Tibial nerve (tissue), 4 donors: ENCODE results near the gene GALE. TPM values are rescaled to one million over a fixed set of nuclear protein-coding genes. Genes with fewer than 3 reads are reported as not detected.

Experiments
- DNase-seq, 2 donors: peaks; one replicate each; pipeline ENCODE4 v3.0.0-alpha.2; 2019; ENCODE audit warnings: low spot score in 2 of 2
- H3K27ac ChIP-seq, 4 donors: fragments of 200-600 bp; sonication (generic) in 3 of 4; one replicate each; pipeline ENCODE4 v1.5.1; 2017 to 2019; ENCODE audit warnings: mild to moderate bottlenecking in 1 of 4
- H3K27me3 ChIP-seq, 2 donors: fragments of 200-600 bp; sonication (generic) in 1 of 2; one replicate each; pipeline versions ENCODE4 v1.5.1 to v1.6.0; 2017 to 2019
- H3K36me3 ChIP-seq, 3 donors: fragments of 200-600 bp; sonication (generic); one replicate each; pipeline ENCODE4 v1.5.1; 2018 to 2019
- H3K4me1 ChIP-seq, 4 donors: fragments of 200-600 bp; sonication (generic) in 3 of 4; one replicate each; pipeline ENCODE4 v1.5.1; 2017 to 2019
- H3K4me3 ChIP-seq, 4 donors: fragments of 200-600 bp; sonication (generic) in 3 of 4; one replicate each; pipeline ENCODE4 v1.5.1; 2017 to 2019; ENCODE audit warnings: mild to moderate bottlenecking in 1 of 4, moderate library complexity in 1 of 4
- H3K9me3 ChIP-seq, 4 donors: fragments of 200-600 bp; sonication (generic) in 3 of 4; one replicate each; pipeline ENCODE4 v1.5.1; 2017 to 2019
- CTCF ChIP-seq, 5 experiments: fragments of 200-600 bp in 3 of 5; fragments of 450-650 bp in 2 of 5; sonication (generic) in 3 of 5; IDR thresholded peaks; one replicate each; pipeline ENCODE4 v1.5.1; 2016 to 2019; ENCODE audit warnings: antibody characterized with exemption in 5 of 5, mild to moderate bottlenecking in 3 of 5, moderate library complexity in 2 of 5
- EP300 ChIP-seq, 2 donors: sonication (generic); formaldehyde crosslinking; IDR thresholded peaks; one replicate each; pipeline ENCODE4 v1.6.1; 2017; ENCODE audit warnings: antibody characterized with exemption in 2 of 2, mild to moderate bottlenecking in 1 of 2
- POLR2A ChIP-seq, 2 donors: fragments of 450-650 bp; IDR thresholded peaks; one replicate each; pipeline ENCODE4 v1.6.1; 2017; ENCODE audit warnings: antibody characterized with exemption in 2 of 2, mild to moderate bottlenecking in 2 of 2, moderate library complexity in 2 of 2
- WGBS, 2 donors: methylation state at CpG; one replicate each; pipeline ENCODE4 v1.1.5; 2018; 5-methylcytosine and 5-hydroxymethylcytosine counted together
- total RNA-seq, 4 donors: library from RNA; depleted of rRNA; stranded (reverse); fragments of >200 nt; gene quantifications; one replicate each; pipeline ENCODE4 v1.1.0, GENCODE V29; 2016

Gene GALE
- total RNA-seq, 4 donors from 2014 or later: 12.6 to 21.6 (median 15.8) TPM

GRCh38 chr1:23825762-23826522 lies 25.4 kb upstream of the GALE start:
- 64 to 66% methylated on average over 24 of the region's 24 CpGs for WGBS, 2 donors
- DNase-seq: no peak
- peaks cover 0 to 11% (median 6%) of the 10 kb centered on the region in 4 donors for H3K4me1 ChIP-seq
- no peaks in the 10 kb centered on the region for H3K36me3 ChIP-seq
- H3K27me3 ChIP-seq: no peaks in the 10 kb centered on the region
- TF ChIP-seq EP300 (IDR thresholded peaks at IDR 0.05) (no peak), POLR2A (IDR thresholded peaks at IDR 0.05) (no peak), CTCF (IDR thresholded peaks at IDR 0.05) (no peak)
- H3K9me3 ChIP-seq: no peaks in the 10 kb centered on the region
- H3K4me3 ChIP-seq: peak overlapping the region; percentile 92 to 99 (median 96)
- H3K27ac ChIP-seq: peak overlapping the region; percentile 93 to 99 (median 96)

DNA sequence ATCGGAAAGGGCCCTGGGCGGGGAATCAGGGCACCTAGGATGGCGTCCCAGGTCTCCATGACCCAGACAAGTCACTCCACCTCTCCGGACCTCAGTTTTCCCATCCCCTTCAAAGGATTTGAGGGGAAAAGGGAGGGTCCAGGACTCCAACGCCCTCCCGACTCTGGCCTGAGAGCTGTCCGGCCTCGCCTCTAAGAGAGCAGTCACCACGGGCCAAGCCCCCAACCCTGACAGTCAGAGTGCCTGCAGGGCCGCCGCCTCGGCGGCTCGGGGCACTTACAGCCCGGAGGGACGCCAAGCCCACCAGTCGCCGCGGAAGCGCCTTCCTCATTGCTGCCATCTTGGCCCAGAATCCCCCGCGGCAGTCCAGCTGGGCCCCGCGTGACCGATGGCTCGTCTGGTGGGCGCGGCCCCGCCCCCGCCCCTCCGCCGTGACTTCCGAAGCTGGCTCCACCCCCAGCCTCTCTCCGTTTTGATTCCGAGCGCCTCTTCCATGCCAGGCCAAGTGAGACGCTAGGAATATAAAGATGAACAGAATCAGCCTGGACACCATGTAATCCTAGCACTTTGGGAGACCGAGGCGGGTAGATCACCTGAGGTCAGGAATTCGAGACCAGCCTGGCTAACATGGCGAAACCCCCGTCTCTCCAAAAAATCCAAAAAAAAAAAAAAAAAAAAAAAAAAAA lies 24.7 kb upstream of the GALE start, which contains the start of gene HMGCL:
Gene HMGCL, minus strand, starts transcription at position 354 of the 686 bp plus-strand sequence. Its CDS starts 14 bp downstream, at position 340.
- TF ChIP-seq POLR2A (IDR thresholded peaks at IDR 0.05): peak; percentile 76 to 85
- peak; percentile 87 to 97 for TF ChIP-seq EP300 (IDR thresholded peaks at IDR 0.05)
- TF ChIP-seq CTCF (IDR thresholded peaks at IDR 0.05): peak in 1 of 5 experiments; percentile 39
- peaks cover 0 to 1% (median 0%) of the 10 kb centered on the region in 3 donors for H3K36me3 ChIP-seq
- H3K27me3 ChIP-seq: no peaks in the 10 kb centered on the region
- peaks cover 0 to 11% (median 6%) of the 10 kb centered on the region in 4 donors for H3K4me1 ChIP-seq
- 0% methylated on average over 30 to 38 of the region's 42 CpGs for WGBS, 2 donors
- peak within 1 kb of the TSS; percentile 93 to 99 (median 96) for H3K27ac ChIP-seq
- H3K4me3 ChIP-seq: peak within 1 kb of the TSS; percentile 92 to 99 (median 96)
- peak; percentile 86 to 87 for DNase-seq
- no peaks in the 10 kb centered on the region for H3K9me3 ChIP-seq

DNA sequence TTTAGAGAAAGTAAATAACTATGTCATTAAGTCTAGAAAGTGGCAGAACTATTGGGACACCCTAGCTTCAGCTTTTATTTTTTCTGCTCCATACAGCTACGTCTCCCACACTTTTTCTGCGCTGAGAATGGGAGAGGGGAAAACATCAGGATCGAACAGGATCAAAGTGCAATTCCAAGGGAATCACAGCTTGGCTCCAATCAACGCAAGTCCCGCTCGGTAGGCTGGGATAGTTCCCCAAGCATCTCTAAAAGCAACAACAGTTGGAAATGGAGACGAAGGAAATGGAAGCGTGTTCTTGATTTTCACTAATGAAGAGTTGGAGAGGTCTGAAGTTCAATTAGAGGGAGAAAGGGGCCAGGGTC lies 24.1 kb upstream of the GALE start:
- peak overlapping the region; percentile 93 to 99 (median 96) for H3K27ac ChIP-seq
- no peak for DNase-seq
- H3K36me3 ChIP-seq: peaks cover 0 to 7% (median 0%) of the 10 kb centered on the region in 3 donors
- H3K27me3 ChIP-seq: no peaks in the 10 kb centered on the region
- peak overlapping the region; percentile 92 to 99 (median 96) for H3K4me3 ChIP-seq
- WGBS, 2 donors: 2 to 4% methylated on average over 8 of the region's 8 CpGs
- peaks cover 0 to 11% (median 6%) of the 10 kb centered on the region in 4 donors for H3K4me1 ChIP-seq
- no peaks in the 10 kb centered on the region for H3K9me3 ChIP-seq
- TF ChIP-seq POLR2A (IDR thresholded peaks at IDR 0.05) (no peak), EP300 (IDR thresholded peaks at IDR 0.05) (no peak), CTCF (IDR thresholded peaks at IDR 0.05) (no peak)

DNA sequence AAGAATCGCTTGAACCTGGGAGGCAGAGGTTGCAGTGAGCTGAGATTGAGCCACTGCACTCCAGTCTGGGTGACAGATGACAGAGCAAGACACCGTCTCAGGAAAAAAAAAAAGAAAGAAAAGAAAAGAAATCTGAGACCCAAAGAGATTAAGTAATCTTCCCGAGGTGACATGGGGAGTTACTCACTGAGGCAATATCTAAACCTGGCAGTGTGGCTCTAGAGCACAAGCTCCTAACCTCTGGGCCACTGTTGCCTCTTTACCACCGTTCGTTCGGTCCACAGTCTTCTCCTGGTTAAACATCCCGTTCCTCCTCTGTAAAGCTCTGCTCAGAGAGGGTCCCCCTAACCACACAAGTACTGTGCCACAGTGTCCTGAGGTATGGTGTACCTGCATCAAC lies 23.2 kb upstream of the GALE start:
- WGBS, 2 donors: 82 to 89% methylated on average over 7 of the region's 7 CpGs
- Histone ChIP-seq H3K4me3 (no peak overlapping the region), H3K27ac (no peak overlapping the region), H3K36me3 (peaks cover 0 to 15% (median 3%) of the 10 kb centered on the region in 3 donors), H3K9me3 (no peaks in the 10 kb centered on the region), H3K27me3 (no peaks in the 10 kb centered on the region), H3K4me1 (peaks cover 0 to 11% (median 6%) of the 10 kb centered on the region in 4 donors)
- DNase-seq: no peak
- no peak for TF ChIP-seq EP300 (IDR thresholded peaks at IDR 0.05)
- TF ChIP-seq POLR2A (IDR thresholded peaks at IDR 0.05): no peak
- TF ChIP-seq CTCF (IDR thresholded peaks at IDR 0.05): no peak

- Histone ChIP-seq H3K36me3 (peaks cover 2 to 76% (median 37%) of the 10 kb centered on the region in 3 donors), H3K27ac (no peak overlapping the region), H3K4me1 (no peaks in the 10 kb centered on the region), H3K9me3 (no peaks in the 10 kb centered on the region), H3K4me3 (no peak overlapping the region), H3K27me3 (no peaks in the 10 kb centered on the region)
- WGBS, 2 donors: 90 to 92% methylated on average over 3 of the region's 3 CpGs
- DNase-seq: no peak
- no peak for TF ChIP-seq CTCF (IDR thresholded peaks at IDR 0.05)
- TF ChIP-seq EP300 (IDR thresholded peaks at IDR 0.05): no peak
- no peak for TF ChIP-seq POLR2A (IDR thresholded peaks at IDR 0.05)
Observed at GRCh38 chr1:23817633-23818032, 17.1 kb upstream of the GALE start.
